SU-DHL-6 (cell line): ENCODE results near the gene LRRK1.

Source experiments
- H2AFZ ChIP-seq: fragments of 200-600 bp; sonication (generic); 2 replicates; pipeline ENCODE4 v1.6.1; 2014; ENCODE audit warnings: low read depth, mild to moderate bottlenecking, moderate library complexity, mixed read lengths, antibody characterized with exemption, low read length; ENCODE audit not compliant: severe bottlenecking
- H3F3A ChIP-seq: fragments of 200-600 bp; shearing (Covaris generic); 2 replicates; pipeline ENCODE4 v1.6.0; 2016; ENCODE audit warnings: antibody characterized with exemption, mild to moderate bottlenecking; ENCODE audit not compliant: insufficient read depth
- H3K27ac ChIP-seq: fragments of 200-600 bp; sonication (generic); 2 replicates; pipeline ENCODE4 v1.5.1; 2016; ENCODE audit warnings: low read depth, mild to moderate bottlenecking, low read length, moderate library complexity, mixed read lengths
- H3K27me3 ChIP-seq: fragments of 200-600 bp; sonication (generic), shearing (Covaris generic); 2 replicates; pipeline ENCODE4 v1.6.0; 2014; ENCODE audit warnings: mild to moderate bottlenecking, low read length
- H3K36me3 ChIP-seq: fragments of 200-600 bp; sonication (generic); 2 replicates; pipeline ENCODE4 v1.6.1; 2014; ENCODE audit warnings: mild to moderate bottlenecking, low read length, mixed read lengths
- H3K4me2 ChIP-seq: fragments of 300-600, 200-600 bp; shearing (Covaris generic), sonication (generic); 2 replicates; pipeline ENCODE4 v1.6.0; 2014; ENCODE audit warnings: low read length, low read depth, mild to moderate bottlenecking; ENCODE audit not compliant: poor library complexity, severe bottlenecking
- H3K4me3 ChIP-seq: fragments of 200-600 bp; sonication (generic); 2 replicates; pipeline ENCODE4 v1.5.1; 2014; ENCODE audit warnings: antibody characterized with exemption, low read length, mild to moderate bottlenecking, mixed read lengths; ENCODE audit not compliant: insufficient read depth, poor library complexity, severe bottlenecking
- H3K79me2 ChIP-seq: fragments of 200-600 bp; sonication (generic); 2 replicates; pipeline ENCODE4 v1.6.1; 2014; ENCODE audit warnings: mild to moderate bottlenecking, low read length, moderate library complexity; ENCODE audit not compliant: insufficient read depth
- H3K9ac ChIP-seq: fragments of 200-600 bp; sonication (generic); 2 replicates; pipeline ENCODE4 v1.7.0; 2014; ENCODE audit warnings: mild to moderate bottlenecking, low read length
- H3K9me2 ChIP-seq: fragments of 200-600 bp; sonication (generic); replicated peaks from 2 replicates; pipeline ENCODE4 v1.6.1; 2014; ENCODE audit warnings: low read length; ENCODE audit not compliant: insufficient read depth
- H3K9me3 ChIP-seq: fragments of 200-600 bp; sonication (generic); 2 replicates; pipeline ENCODE4 v1.6.1; 2014; ENCODE audit warnings: low read length, mixed read lengths; ENCODE audit not compliant: insufficient read depth
- H4K20me1 ChIP-seq: fragments of 200-600 bp; sonication (generic); 2 replicates; pipeline ENCODE4 v1.6.1; 2014; ENCODE audit warnings: low read depth, mild to moderate bottlenecking, antibody characterized with exemption, low read length, moderate library complexity, mixed read lengths
- CTCF ChIP-seq: fragments of 200-600 bp; sonication (generic); IDR thresholded peaks from one replicate; pipeline ENCODE4 v1.5.1; 2017; ENCODE audit warnings: antibody characterized with exemption, mild to moderate bottlenecking, low read length, moderate library complexity; ENCODE audit not compliant: insufficient read depth, poor library complexity, severe bottlenecking
- EZH2phosphoT487 ChIP-seq: fragments of 200-600 bp; sonication (generic), shearing (Covaris generic); conservative IDR thresholded peaks from 2 replicates; pipeline ENCODE4 v1.6.1; 2018; ENCODE audit warnings: mild to moderate bottlenecking, antibody characterized with exemption, low read length, moderate library complexity, mixed read lengths

The LRRK1 gene

GRCh38 chr15:101084801-101085200 lies 165.6 kb downstream of the LRRK1 start:
- H3K9me2 ChIP-seq: no peaks in the 10 kb centered on the region
- H3K27me3 ChIP-seq: no peaks in the 10 kb centered on the region
- no peaks in the 10 kb centered on the region for H3K36me3 ChIP-seq
- no peaks in the 10 kb centered on the region for H3F3A ChIP-seq
- H3K9ac ChIP-seq: no peak overlapping the region
- H3K79me2 ChIP-seq: no peaks in the 10 kb centered on the region
- H4K20me1 ChIP-seq: no peaks in the 10 kb centered on the region
- no peak overlapping the region for H3K4me3 ChIP-seq
- no peaks in the 10 kb centered on the region for H3K9me3 ChIP-seq
- no peak overlapping the region for H3K4me2 ChIP-seq
- no peak for TF ChIP-seq EZH2phosphoT487
- no peak for TF ChIP-seq CTCF
- no peak overlapping the region for H2AFZ ChIP-seq
- no peak overlapping the region for H3K27ac ChIP-seq

GRCh38 chr15:101085311-101085700 lies 166.1 kb downstream of the LRRK1 start:
- H3K9me2 ChIP-seq: no peaks in the 10 kb centered on the region
- no peak overlapping the region for H3K27ac ChIP-seq
- TF ChIP-seq EZH2phosphoT487: no peak
- no peak for TF ChIP-seq CTCF
- no peaks in the 10 kb centered on the region for H3K79me2 ChIP-seq
- H3F3A ChIP-seq: no peaks in the 10 kb centered on the region
- no peaks in the 10 kb centered on the region for H3K9me3 ChIP-seq
- no peak overlapping the region for H3K9ac ChIP-seq
- no peaks in the 10 kb centered on the region for H3K27me3 ChIP-seq
- H3K4me2 ChIP-seq: no peak overlapping the region
- no peak overlapping the region for H2AFZ ChIP-seq
- H4K20me1 ChIP-seq: no peaks in the 10 kb centered on the region
- H3K4me3 ChIP-seq: no peak overlapping the region
- H3K36me3 ChIP-seq: no peaks in the 10 kb centered on the region

- Histone ChIP-seq H4K20me1 (no peaks in the 10 kb centered on the region), H3K9me2 (no peaks in the 10 kb centered on the region), H3K36me3 (no peaks in the 10 kb centered on the region), H3K79me2 (no peaks in the 10 kb centered on the region), H2AFZ (no peak overlapping the region), H3K27me3 (no peaks in the 10 kb centered on the region), H3K27ac (no peak overlapping the region), H3K4me2 (no peak overlapping the region), H3K4me3 (no peak overlapping the region), H3K9ac (no peak overlapping the region), H3F3A (no peaks in the 10 kb centered on the region), H3K9me3 (no peaks in the 10 kb centered on the region)
- TF ChIP-seq EZH2phosphoT487 (no peak), CTCF (no peak)
Measured at GRCh38 chr15:101086394-101087171, 167.4 kb downstream of the LRRK1 start.
